Loucy (cell line): ENCODE data around the gene BHLHE23.

Experiments used
- EZH2phosphoT487 ChIP-seq: fragments of 200-600 bp; IDR thresholded peaks from 2 replicates; pipeline ENCODE4 v1.6.1; 2018; ENCODE audit warnings: antibody characterized with exemption, mild to moderate bottlenecking, moderate library complexity, borderline replicate concordance
- TF ChIP-seq, protein P1 (sequence below): fragments of 200-600 bp; sonication (generic); conservative IDR thresholded peaks from 2 replicates; pipeline ENCODE4 v1.5.1; 2014; ENCODE audit warnings: mild to moderate bottlenecking, antibody characterized with exemption, low read length

DNA sequence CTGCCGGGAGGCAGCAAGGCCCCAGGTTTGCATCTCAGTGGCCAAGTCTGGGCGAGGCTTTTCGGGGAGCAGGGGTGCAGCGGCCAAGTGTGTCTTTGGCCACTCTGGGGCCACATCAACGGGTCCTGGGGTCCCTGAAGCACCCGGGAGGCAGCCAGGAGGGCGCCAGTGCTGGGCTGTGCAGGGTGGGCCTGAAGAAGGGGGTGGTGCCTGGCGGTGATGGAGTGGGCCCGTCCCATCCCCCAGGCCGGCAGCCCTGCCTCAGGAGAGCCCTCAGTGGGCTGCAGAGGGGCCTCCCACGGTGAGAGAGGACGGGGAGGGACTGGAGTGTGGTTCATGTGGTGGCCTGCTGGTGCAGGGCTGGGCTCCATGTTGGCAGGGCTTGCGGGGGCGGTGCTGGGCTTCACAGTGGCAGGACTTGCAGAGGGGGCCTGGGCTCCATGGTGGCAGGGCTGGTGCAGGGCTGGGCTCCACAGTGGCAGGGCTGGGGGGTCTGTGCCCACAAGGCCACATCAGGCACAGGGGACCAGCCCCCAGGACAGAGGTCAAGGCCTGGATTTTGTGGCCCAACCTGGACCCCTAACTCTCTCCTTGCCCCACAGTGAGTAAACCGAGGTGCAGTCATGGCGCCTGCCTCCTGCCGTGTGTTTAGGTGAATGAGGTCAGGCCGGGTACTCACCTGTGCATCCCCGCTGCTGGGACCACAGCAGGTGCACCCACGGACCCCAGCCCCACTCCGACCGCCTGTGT lies 10.5 kb upstream of the BHLHE23 start:
- TF ChIP-seq, protein P1, sequence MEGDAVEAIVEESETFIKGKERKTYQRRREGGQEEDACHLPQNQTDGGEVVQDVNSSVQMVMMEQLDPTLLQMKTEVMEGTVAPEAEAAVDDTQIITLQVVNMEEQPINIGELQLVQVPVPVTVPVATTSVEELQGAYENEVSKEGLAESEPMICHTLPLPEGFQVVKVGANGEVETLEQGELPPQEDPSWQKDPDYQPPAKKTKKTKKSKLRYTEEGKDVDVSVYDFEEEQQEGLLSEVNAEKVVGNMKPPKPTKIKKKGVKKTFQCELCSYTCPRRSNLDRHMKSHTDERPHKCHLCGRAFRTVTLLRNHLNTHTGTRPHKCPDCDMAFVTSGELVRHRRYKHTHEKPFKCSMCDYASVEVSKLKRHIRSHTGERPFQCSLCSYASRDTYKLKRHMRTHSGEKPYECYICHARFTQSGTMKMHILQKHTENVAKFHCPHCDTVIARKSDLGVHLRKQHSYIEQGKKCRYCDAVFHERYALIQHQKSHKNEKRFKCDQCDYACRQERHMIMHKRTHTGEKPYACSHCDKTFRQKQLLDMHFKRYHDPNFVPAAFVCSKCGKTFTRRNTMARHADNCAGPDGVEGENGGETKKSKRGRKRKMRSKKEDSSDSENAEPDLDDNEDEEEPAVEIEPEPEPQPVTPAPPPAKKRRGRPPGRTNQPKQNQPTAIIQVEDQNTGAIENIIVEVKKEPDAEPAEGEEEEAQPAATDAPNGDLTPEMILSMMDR = no peak
- no peak for TF ChIP-seq EZH2phosphoT487
